Epidermal melanocyte (primary cell): ENCODE data around the gene ZFYVE19.
A peak's percentile ranks its signal among the peaks of the same experiment; 100 is the strongest.
"Not testable (repeated sequence)": the region's sequence is repeated elsewhere in the genome, so short reads cannot be mapped to it uniquely, and the experiment has no call there.

ENCODE experiments used
- DNase-seq: peaks from one replicate; pipeline ENCODE4 v3.0.0; 2011; ENCODE audit warnings: low spot score; ENCODE audit not compliant: insufficient read length

The ZFYVE19 gene

DNA sequence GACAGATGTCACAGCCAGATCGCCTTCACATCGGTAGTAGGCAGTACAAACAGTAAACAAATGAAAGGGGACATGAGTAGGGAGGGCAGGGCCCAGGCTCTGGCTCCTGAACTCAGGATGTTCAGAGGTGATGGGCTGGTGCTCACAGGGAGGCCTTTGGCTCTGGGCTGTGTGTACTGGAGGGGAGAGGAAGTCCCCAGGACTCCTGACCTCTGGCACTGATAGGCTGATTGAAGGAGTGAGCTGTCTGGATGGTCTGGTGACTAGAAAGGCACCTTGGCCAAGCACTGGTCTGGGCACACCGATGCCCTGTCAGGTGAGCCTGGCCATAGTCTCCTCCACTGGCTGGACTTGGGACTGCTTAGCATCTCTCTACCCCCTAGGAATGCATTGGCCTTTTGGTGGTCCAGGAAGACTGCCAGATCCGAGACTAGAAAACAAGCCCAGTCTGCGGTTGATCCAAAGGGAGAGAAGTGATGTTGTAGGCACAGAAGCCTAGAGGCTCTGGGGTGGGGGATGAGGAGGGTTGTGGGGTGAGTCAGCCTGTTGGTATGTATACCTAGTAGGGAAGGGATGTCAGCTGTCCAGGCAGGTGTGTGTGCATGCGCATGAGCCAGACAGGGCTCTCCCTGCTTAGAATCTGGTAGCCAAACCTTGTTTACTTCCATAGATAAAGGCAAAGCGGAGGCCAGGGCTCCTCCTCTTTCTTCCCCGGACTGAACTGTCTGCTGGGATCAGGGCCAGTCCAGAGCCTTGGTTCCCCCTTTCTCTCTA, 38.8 kb downstream of the ZFYVE19 start:
- DNase-seq = no peak

DNA sequence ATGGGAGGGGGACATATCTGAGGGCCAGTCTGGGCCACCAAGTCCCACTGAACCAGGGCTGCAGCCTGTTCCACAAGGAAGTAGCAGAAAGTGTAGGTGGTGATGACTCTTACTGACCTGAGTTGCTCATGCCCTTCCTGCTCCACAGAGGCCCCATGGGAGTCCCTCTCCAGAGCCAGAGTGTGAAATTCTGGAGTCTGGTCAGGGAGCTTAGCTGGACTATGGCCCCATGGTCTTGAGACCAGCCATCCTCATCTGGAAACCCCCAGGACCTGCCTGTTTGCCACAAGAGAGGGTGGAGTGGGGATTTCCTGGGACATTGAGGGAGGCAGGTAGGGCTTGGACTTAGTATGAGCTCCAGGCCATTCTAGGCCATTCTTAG, 39.9 kb downstream of the ZFYVE19 start:
- DNase-seq = no peak

DNA sequence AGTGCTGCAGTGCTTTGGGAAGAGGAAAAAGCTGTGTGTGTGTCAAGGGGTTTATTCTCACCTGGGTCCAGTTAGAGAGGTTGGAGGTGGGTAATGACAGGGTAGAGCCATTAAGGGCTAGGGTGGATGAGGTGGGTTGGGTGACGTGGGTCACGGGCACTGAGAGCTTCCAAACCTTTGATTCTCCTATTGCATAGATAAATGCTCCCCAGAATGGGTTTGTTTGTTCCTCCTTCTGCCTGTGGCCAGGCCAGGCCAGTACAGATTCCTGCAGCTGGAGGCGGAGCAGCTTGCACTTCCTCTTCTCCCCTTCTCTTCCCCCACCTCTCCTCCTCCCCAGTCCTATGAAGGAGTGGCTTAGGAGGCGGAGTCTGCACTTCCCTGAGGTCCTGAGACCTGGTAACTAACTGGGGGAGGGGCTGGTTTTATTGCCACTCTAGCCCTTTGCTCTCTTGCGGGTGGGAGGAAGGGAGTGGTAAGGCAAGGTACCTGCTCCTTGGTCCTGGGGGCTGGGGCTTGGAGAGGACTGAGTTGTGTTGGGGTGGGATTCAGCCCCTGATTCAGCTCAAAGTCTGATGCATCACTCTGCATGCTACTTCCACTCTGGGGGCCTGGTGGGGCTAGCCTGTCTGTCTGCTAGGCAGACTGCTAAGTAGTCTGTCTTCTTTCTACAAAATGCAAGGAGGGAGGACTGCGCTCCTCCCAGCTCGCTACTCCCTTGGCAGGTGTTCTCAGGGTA, 40.5 kb downstream of the ZFYVE19 start:
- DNase-seq = peak; percentile 62

DNA sequence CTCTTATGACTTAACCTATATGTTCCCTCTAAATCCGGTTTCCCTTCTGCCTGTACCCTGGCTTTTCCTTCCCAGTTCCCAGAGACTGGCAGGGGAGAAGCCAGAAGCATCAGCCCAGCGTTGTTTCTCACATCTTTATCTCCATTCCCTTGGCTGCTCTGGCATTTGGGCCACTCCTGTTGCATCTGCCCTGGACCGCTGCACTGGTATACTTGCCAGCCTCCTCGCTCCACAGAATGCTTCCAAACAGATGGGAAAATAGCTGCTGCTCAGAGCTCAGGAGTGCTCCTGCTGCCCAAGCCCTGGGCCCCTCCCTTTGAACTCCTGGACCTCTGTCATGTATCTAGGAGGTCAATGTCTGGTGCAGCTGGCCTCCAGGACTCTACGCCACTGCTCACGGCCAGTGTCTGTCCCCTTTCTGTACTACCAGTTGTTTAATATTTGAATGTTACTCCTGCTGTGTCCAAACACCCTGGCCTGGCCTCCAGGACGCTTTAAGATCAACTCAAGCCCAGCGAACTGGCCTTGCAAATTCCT, 43.8 kb downstream of the ZFYVE19 start:
- no peak for DNase-seq

DNA sequence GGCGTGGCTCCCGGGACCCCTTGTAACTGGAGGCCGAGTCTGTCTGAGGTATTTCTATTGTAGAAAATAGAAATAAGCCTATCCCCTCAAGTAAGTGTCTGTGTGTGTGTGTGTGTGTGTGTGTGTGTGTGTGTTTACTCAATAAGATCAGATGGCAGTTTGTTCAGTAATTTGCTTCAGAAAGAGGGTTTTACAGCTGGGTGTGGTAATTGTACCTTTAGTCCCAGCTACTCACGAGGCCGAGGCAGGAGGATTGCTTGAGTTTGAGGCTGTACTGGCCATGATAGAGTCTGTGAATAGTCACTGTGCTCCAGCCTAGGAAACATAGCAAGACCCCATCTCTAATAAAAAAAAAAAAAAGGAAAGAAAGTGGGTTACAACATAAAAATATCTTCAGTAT, 45.6 kb downstream of the ZFYVE19 start:
- no peak for DNase-seq

DNA sequence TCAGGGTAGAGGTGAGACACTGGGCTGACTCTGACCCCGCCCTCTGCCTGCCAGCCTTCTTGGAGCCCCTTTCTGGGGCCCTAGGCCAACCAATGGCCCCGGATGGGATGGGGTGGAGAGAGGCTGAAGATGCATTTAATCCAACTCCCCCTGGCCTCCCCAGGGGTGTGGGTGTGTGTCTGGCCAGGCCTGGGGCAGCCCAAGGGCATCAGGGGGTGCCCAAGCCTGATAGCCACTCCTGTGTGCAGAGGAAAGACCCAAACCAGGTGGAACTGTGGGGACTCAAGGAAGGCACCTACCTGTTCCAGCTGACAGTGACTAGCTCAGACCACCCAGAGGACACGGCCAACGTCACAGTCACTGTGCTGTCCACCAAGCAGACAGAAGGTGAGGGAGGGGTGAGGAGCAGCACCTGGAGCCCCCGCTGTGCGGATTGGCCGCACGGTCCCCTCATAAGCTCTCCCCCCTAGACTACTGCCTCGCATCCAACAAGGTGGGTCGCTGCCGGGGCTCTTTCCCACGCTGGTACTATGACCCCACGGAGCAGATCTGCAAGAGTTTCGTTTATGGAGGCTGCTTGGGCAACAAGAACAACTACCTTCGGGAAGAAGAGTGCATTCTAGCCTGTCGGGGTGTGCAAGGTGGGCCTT, 46.5 kb downstream of the ZFYVE19 start:
- DNase-seq = no peak

DNA sequence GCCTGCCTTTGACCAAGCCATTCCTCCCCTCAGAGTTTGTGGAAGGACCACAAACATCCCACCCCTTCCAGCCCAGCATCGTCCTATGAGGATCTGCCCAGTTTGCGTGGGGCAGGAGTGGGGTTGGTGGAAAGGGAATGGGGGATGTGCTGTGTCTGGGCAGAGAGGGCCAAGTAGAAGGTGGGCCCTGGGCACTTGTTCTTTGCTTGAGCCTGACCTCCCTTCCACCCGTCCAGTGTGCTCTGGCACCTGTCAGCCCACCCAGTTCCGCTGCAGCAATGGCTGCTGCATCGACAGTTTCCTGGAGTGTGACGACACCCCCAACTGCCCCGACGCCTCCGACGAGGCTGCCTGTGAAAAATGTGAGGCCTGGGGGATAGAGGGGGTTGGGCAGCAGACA, 47.3 kb downstream of the ZFYVE19 start:
- no peak for DNase-seq

DNA sequence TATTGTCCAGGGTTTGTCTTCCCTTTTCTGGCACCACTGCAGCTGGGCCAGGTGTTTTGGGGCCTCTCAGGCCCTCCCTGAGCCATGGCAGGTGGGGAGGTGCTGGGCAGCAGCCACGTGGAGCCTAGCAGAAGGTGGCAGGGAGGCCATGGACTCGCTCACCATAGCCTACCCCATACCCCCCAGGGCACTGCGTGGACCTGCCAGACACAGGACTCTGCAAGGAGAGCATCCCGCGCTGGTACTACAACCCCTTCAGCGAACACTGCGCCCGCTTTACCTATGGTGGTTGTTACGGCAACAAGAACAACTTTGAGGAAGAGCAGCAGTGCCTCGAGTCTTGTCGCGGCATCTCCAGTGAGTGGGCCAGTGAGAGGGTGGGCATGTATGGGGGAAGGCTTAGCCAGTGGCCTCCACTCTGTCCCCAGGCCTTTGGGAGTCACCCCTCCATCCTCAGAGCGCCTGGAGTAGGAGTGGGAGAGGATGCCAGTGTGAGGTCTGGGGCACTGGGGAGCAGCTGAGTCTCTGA, 48.9 kb downstream of the ZFYVE19 start:
- no peak for DNase-seq

DNA sequence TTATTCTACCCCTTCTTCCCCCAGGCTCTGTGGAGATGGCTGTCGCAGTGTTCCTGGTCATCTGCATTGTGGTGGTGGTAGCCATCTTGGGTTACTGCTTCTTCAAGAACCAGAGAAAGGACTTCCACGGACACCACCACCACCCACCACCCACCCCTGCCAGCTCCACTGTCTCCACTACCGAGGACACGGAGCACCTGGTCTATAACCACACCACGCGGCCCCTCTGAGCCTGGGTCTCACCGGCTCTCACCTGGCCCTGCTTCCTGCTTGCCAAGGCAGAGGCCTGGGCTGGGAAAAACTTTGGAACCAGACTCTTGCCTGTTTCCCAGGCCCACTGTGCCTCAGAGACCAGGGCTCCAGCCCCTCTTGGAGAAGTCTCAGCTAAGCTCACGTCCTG, 49.9 kb downstream of the ZFYVE19 start:
- DNase-seq = no peak

DNA sequence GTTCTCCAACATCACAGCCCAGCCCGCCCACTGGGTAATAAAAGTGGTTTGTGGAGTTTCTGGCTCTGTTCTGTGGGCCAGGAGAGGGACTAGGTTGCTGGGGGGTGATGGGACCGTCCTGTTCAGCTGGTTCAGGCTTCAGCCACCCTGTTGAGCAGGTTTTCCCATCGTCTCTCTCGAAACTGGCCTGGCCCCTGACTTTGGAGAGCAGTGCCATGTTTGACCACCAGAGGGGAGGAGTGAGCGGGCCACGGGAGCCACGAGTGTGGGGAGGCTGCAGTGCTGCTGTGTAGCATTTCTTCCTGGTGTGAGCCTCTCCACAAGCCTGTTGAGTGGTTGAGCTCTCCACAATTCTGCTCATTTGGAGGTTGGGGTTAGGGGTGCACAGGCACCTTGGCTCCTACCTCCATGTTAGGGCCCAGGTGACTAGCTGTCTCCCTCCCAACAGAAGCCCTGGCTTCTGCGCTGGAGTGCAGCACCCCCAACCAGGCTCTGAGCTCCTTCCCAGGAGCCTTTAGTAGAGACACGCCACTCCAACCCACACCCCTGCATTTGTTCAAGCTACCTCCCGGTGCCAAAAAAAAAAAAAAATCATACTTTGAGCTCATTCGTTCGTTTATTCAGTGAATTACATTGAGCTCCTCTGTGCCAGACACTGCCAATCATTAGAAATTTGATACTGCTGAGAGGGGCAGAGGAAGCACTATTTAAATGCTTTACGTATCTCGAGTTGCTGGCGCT, 50.9 kb downstream of the ZFYVE19 start:
- DNase-seq = peak; percentile 92

DNA sequence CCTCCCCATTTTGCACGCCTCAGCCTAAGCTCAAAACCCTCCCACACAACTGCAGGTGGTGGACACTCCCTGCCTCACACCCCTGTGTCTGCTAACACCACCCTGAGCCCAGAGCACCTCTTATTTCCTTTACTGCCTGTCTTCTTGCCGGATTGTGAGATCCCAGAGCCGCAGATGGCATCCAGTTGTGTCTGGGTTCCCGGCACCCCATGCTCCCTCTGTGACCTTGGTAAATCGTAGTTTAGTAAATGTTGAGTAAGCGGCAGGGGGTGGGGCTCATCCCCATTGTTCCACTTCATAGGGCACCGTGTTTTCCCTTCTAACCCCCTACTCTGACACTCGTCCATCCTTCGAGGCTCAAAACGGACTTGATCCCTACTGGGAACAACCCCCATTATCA, 51.8 kb downstream of the ZFYVE19 start:
- no peak for DNase-seq

DNA sequence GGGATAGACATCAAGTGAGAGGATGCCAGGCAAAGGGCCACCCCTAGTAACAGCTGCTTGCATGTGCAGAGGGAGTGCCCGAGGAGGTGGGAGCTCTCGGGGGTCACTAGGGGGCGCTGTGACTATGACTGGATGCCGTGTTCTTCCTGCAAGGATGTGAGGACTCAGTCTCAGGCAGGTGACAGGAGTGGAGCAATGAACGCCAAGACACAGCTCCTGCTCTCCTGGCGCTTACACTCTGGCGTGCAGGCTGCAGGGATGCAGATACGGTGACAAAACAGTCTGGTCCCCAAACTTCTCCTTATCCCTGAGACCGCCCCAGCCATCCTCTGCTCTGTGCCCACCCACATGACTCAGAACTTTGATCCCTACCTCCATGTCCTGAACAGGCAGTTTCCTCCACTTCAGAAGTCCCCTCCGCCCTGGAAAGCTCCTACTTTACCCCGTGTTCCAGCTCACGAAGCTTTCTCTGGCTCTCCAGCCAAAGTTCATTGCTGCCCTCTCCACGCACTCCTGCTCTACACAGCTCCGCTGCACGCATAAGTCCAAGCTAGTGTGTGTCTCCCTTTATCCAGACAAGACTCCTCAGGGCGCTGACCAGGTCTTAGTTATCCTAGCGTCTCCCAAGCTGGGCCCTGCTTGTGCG, 52.4 kb downstream of the ZFYVE19 start:
- peak; percentile 64 for DNase-seq

DNA sequence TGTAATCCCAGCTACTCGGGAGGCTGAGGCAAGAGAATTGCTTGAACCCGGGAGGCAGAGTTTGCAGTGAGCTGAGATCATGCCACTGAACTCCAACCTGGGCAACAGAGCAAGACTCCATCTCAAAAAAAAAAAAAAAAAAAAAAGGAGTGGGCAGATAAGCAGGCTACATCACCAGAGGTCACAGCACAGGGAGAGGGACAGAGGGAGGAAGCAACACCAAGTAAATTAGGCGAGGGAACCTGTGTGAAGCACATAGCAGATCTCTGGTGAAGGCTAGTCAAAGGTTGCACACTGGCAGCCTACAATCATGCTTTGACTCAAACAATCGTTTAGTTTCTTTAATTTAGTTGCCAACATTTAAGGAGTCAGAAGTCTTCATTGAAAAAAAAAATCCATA, 54.3 kb downstream of the ZFYVE19 start:
- not testable (repeated sequence) for DNase-seq

DNA sequence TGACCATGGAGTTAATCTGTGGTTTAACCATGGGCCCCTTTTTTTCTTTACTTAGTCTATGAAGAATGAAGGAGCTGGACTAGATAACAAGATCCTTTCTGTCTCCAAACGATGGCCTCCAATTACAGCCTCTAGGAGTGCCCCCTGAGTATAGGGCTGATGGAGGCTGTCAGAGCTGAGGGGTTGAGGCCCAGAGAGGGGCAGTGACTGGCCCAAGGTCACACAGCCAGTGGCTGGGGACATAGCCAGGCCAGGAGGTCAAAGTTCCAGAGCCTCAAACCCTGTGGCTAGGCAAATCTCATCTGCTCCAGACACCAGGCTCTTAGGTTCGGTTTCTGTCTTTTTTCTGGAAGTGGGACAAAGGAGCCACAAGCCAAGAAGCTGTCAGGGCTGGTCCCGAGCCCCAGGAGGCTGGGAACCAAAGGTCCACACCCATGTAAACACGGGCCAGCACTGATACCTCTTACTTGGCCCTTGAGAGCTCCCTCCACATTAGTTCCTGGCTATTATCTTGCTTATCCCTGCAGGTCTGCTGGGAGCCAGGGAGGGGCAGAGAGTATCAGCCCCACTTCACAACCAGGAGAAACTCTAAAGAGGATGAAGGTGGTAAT, 56.9 kb downstream of the ZFYVE19 start:
- no peak for DNase-seq
